HepG2 (cell line): Measurements from ENCODE around the gene KLF9. TPM values are rescaled to one million over a fixed set of nuclear protein-coding genes. Genes with fewer than 3 reads are reported as not detected.

Experiments used
- ARID4A ChIP-seq: sonication (generic); formaldehyde crosslinking; IDR thresholded peaks from 2 replicates; pipeline ENCODE4 v1.5.0; 2020; ENCODE audit warnings: mild to moderate bottlenecking, missing genetic modification reagents, borderline replicate concordance
- BRCA1 ChIP-seq: sonication (generic); formaldehyde crosslinking; IDR thresholded peaks from 2 replicates; pipeline ENCODE4 v1.4.0; 2020; ENCODE audit warnings: missing genetic modification reagents
- CBFB ChIP-seq: sonication (generic); formaldehyde crosslinking; IDR thresholded peaks from 2 replicates; pipeline ENCODE4 v1.4.0; 2020; ENCODE audit warnings: missing genetic modification reagents
- EP300 ChIP-seq, 3 experiments: sonication (generic) in 1 of 3; formaldehyde crosslinking in 1 of 3; IDR thresholded peaks; 2 replicates each; pipeline versions ENCODE4 v1.5.1 to v1.6.1; 2011 to 2020; ENCODE audit warnings: low read depth in 2 of 3, low read length in 2 of 3, borderline replicate concordance in 1 of 3, improper control_type of control experiment in 1 of 3, mild to moderate bottlenecking in 1 of 3, missing genetic modification reagents in 1 of 3, moderate library complexity in 1 of 3
- FOXP1 ChIP-seq, 2 experiments: fragments of 450-650 bp in 1 of 2; IDR thresholded peaks; 2 replicates each; pipeline ENCODE4 v1.6.1; 2017 to 2018; ENCODE audit warnings: antibody characterized with exemption in 1 of 2
- GPN1 ChIP-seq: sonication (generic); formaldehyde crosslinking; IDR thresholded peaks from 2 replicates; pipeline ENCODE4 v1.5.1; 2020; ENCODE audit warnings: missing genetic modification reagents, borderline replicate concordance
- HNRNPK ChIP-seq: fragments of 200-400 bp; formaldehyde crosslinking; IDR thresholded peaks from 2 replicates; pipeline ENCODE4 v1.6.1; 2018; ENCODE audit warnings: low read length, low read depth, moderate library complexity, mild to moderate bottlenecking; ENCODE audit not compliant: poor library complexity, severe bottlenecking
- MXI1 ChIP-seq: IDR thresholded peaks from 3 replicates; pipeline ENCODE4 v1.6.1; 2012; ENCODE audit warnings: low read depth, low read length, inconsistent platforms, borderline replicate concordance
- MYNN ChIP-seq: sonication (generic); formaldehyde crosslinking; IDR thresholded peaks from 2 replicates; pipeline ENCODE4 v1.4.0; 2020; ENCODE audit warnings: mild to moderate bottlenecking, low read depth, missing genetic modification reagents
- NCOA2 ChIP-seq: sonication (generic); formaldehyde crosslinking; IDR thresholded peaks from 2 replicates; pipeline ENCODE4 v1.8.0; 2022; ENCODE audit warnings: inconsistent platforms
- NRL ChIP-seq: sonication (generic); formaldehyde crosslinking; IDR thresholded peaks from 2 replicates; pipeline ENCODE4 v1.5.0; 2020; ENCODE audit warnings: missing genetic modification reagents, mild to moderate bottlenecking, moderate library complexity, borderline replicate concordance
- RBFOX2 ChIP-seq: fragments of 200-400 bp; formaldehyde crosslinking; IDR thresholded peaks from 2 replicates; pipeline ENCODE4 v1.6.1; 2017; ENCODE audit warnings: low read depth, mild to moderate bottlenecking, low read length
- RNF219 ChIP-seq: sonication (generic); formaldehyde crosslinking; IDR thresholded peaks from 2 replicates; pipeline ENCODE4 v1.5.0; 2020; ENCODE audit warnings: mild to moderate bottlenecking, missing genetic modification reagents
- ZNF143 ChIP-seq: sonication (generic); formaldehyde crosslinking; IDR thresholded peaks from 2 replicates; pipeline ENCODE4 v1.4.0; 2020; ENCODE audit warnings: missing genetic modification reagents
- ZNF260 ChIP-seq: sonication (generic); formaldehyde crosslinking; IDR thresholded peaks from 2 replicates; pipeline ENCODE4 v1.4.0; 2020; ENCODE audit warnings: missing genetic modification reagents, low read depth, mild to moderate bottlenecking, borderline replicate concordance
- ZNF292 ChIP-seq: sonication (generic); formaldehyde crosslinking; IDR thresholded peaks from 2 replicates; pipeline ENCODE4 v1.8.1; 2022; ENCODE audit warnings: mild to moderate bottlenecking, low read depth, missing genetic modification reagents, borderline replicate concordance
- ZNF34 ChIP-seq: sonication (generic); formaldehyde crosslinking; IDR thresholded peaks from 2 replicates; pipeline ENCODE4 v1.4.0; 2020; ENCODE audit warnings: mild to moderate bottlenecking, missing genetic modification reagents, borderline replicate concordance
- ZNF547 ChIP-seq: sonication (generic); formaldehyde crosslinking; IDR thresholded peaks from 2 replicates; pipeline ENCODE4 v1.5.1; 2020; ENCODE audit warnings: mild to moderate bottlenecking, missing genetic modification reagents
- polyA plus RNA-seq, 8 experiments: library from polyadenylated mRNA; depleted of rRNA in 3 of 8; stranded (reverse) in 7 of 8; unstranded in 1 of 8; fragments of >200 nt; fragmentation: Illumina TruSeq in 4 of 8; extraction: Trizol in 4 of 8; gene quantifications; 2 replicates each; pipeline versions ENCODE4 v1.2.1 to v1.2.3, GENCODE V29; 2011 to 2016; ENCODE audit warnings: low read depth in 4 of 8, missing spikeins in 1 of 8, mixed read lengths in 1 of 8; ENCODE audit not compliant: insufficient read depth in 1 of 8
- total RNA-seq, 5 experiments: library from RNA; depleted of rRNA; stranded (reverse); fragments of >200 nt; fragmentation: Illumina TruSeq; extraction: Trizol; gene quantifications; 2 replicates each; pipeline ENCODE4 v1.2.3, GENCODE V29; 2016; ENCODE audit warnings: low read depth in 1 of 5
- TF ChIP-seq, protein P1 (sequence below): fragments of 450-650 bp; IDR thresholded peaks from 2 replicates; pipeline ENCODE4 v1.6.1; 2017
- TF ChIP-seq, protein P2 (sequence below): sonication (generic); formaldehyde crosslinking; IDR thresholded peaks from 2 replicates; pipeline ENCODE4 v1.4.0; 2020; ENCODE audit warnings: low read depth, mild to moderate bottlenecking, missing genetic modification reagents

KLF9 gene
- total and polyA plus RNA-seq, 2 of the 13 experiments (the other 11 are each of a cell fraction or from before 2014, with no cell fraction given) = 5.7 to 7.2 TPM

- no peak for TF ChIP-seq RNF219 (CRISPR knock-in tag)
- no peak for TF ChIP-seq FOXP1 (IDR thresholded peaks at IDR 0.05)
- TF ChIP-seq FOXP1 (CRISPR knock-in tag; IDR thresholded peaks at IDR 0.05) = no peak
- peak; percentile 80 for TF ChIP-seq RBFOX2
- TF ChIP-seq NCOA2 (CRISPR knock-in tag) = no peak
- TF ChIP-seq, protein P1, sequence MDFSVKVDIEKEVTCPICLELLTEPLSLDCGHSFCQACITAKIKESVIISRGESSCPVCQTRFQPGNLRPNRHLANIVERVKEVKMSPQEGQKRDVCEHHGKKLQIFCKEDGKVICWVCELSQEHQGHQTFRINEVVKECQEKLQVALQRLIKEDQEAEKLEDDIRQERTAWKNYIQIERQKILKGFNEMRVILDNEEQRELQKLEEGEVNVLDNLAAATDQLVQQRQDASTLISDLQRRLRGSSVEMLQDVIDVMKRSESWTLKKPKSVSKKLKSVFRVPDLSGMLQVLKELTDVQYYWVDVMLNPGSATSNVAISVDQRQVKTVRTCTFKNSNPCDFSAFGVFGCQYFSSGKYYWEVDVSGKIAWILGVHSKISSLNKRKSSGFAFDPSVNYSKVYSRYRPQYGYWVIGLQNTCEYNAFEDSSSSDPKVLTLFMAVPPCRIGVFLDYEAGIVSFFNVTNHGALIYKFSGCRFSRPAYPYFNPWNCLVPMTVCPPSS = no peak
- TF ChIP-seq ZNF34 (CRISPR knock-in tag) = no peak
- TF ChIP-seq, protein P2, sequence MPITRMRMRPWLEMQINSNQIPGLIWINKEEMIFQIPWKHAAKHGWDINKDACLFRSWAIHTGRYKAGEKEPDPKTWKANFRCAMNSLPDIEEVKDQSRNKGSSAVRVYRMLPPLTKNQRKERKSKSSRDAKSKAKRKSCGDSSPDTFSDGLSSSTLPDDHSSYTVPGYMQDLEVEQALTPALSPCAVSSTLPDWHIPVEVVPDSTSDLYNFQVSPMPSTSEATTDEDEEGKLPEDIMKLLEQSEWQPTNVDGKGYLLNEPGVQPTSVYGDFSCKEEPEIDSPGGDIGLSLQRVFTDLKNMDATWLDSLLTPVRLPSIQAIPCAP (CRISPR knock-in tag) = no peak
- no peak for TF ChIP-seq MXI1
- TF ChIP-seq ZNF292 (CRISPR knock-in tag) = no peak
- TF ChIP-seq BRCA1 (CRISPR knock-in tag) = no peak
- TF ChIP-seq ZNF260 (CRISPR knock-in tag) = no peak
- peak; percentile 17; the same call in 1 of the 2 replicates for TF ChIP-seq ARID4A
- no peak for TF ChIP-seq EP300 (IDR thresholded peaks at IDR 0.05; ENCODE audit: low read depth in 2 of 2, low read length in 2 of 2)
- TF ChIP-seq EP300 (CRISPR knock-in tag; IDR thresholded peaks at IDR 0.05; ENCODE audit: borderline replicate concordance) = no peak
- no peak for TF ChIP-seq ZNF547 (CRISPR knock-in tag)
- TF ChIP-seq MYNN = no peak
- TF ChIP-seq CBFB (CRISPR knock-in tag) = 0 out of 2 replicates have a peak, but pooled peaks have one; percentile 17
- TF ChIP-seq NRL (CRISPR knock-in tag) = 0 out of 2 replicates have a peak, but pooled peaks have one; percentile 33
- no peak for TF ChIP-seq HNRNPK
- no peak for TF ChIP-seq ZNF143 (CRISPR knock-in tag)
- TF ChIP-seq GPN1 (CRISPR knock-in tag) = no peak
Measured at GRCh38 chr9:70412832-70413463, 1.5 kb downstream of the KLF9 start (continued).
